GM19238 (cell line): ENCODE measurements around the gene MAML1.
"Not testable (repeated sequence)": the region's sequence is repeated elsewhere in the genome, so short reads cannot be mapped to it uniquely, and the experiment has no call there.

Source experiments
- DNase-seq: peaks from one replicate; pipeline ENCODE4 v3.0.0; 2011; ENCODE audit warnings: low spot score; ENCODE audit not compliant: insufficient read length

MAML1 gene

DNA sequence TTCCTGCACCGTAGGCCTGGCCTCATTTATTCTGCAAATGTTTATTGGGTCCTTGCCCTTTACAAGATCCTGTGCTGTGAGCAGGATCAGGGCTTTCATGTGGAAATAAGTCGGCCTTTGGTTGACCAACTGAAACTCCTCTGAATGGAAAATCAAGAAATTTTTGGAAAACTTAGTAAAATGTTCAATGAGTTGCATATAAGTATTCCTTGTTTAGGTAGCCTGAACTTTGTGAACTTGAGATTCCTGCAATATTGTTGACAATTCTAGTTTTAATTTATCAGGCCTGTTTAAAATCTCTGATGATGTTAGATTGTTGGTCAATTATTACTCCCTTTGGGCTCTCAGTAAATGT is 1.1 kb downstream of the MAML1 start:
- no peak for DNase-seq

GRCh38 chr5:179734536-179735164 is 2.0 kb downstream of the MAML1 start:
- no peak for DNase-seq

DNA sequence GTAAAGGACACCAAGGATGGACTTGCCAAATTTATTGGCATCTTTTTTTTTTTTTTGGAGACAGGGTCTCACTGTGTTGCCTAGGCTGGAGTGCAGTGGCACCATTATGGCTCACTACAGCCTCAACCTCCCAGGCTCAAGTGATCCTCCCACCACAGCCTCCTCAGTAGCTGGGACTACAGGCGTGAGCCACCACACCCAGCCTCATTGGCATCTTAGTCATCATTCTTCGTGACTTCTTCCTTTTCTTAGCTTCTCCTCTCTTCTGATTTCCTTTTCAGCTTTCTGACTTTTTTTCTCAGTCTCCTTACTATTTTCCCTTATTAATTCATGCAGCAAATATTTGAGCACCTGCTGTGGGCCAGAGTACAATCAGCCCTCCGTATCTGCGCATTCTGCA is 6.1 kb downstream of the MAML1 start:
- DNase-seq, result no peak

GRCh38 chr5:179744106-179744505 is 11.5 kb downstream of the MAML1 start:
- not testable (repeated sequence) for DNase-seq

- no peak for DNase-seq
Observed at GRCh38 chr5:179746872-179747271, 14.2 kb downstream of the MAML1 start.

- DNase-seq, result no peak
Observed at GRCh38 chr5:179747811-179748210, 15.2 kb downstream of the MAML1 start.

DNA sequence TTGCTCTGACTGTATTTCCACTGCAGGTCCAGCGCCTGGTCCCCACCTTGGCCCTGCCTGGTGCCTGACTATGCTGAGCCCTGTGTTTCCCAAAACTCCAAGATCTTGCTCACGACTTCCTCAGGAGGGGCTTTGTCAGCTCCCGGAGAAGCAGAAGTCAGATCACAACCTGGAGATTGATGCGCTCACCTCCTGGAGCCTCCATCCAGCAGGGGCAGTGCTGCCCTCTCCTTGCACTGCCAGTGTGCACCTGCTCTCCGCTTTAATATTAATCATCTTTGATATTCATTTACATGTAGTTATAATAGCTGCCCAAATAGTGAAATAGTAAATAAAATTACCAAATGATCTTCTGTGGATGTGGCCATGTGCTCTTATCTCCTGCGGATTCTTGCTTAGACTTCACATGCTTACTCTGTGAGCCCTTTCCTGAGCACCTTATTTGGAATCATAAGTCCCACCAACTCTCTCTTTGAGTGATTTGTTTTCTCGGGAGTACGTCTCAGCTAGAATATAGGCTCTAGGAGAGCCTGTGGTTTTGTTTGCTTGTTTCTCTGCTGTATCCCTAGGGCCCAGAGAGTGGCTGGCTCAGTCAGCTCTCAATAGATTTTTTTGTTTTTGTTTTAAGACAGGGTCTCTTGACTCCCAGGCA is 17.4 kb downstream of the MAML1 start:
- no peak for DNase-seq

GRCh38 chr5:179753971-179754370 is 21.3 kb downstream of the MAML1 start:
- DNase-seq, result no peak

- no peak for DNase-seq
Observed at GRCh38 chr5:179755022-179755421, 22.4 kb downstream of the MAML1 start.

- DNase-seq, result no peak
Observed at GRCh38 chr5:179758955-179759354, 26.3 kb downstream of the MAML1 start.

DNA sequence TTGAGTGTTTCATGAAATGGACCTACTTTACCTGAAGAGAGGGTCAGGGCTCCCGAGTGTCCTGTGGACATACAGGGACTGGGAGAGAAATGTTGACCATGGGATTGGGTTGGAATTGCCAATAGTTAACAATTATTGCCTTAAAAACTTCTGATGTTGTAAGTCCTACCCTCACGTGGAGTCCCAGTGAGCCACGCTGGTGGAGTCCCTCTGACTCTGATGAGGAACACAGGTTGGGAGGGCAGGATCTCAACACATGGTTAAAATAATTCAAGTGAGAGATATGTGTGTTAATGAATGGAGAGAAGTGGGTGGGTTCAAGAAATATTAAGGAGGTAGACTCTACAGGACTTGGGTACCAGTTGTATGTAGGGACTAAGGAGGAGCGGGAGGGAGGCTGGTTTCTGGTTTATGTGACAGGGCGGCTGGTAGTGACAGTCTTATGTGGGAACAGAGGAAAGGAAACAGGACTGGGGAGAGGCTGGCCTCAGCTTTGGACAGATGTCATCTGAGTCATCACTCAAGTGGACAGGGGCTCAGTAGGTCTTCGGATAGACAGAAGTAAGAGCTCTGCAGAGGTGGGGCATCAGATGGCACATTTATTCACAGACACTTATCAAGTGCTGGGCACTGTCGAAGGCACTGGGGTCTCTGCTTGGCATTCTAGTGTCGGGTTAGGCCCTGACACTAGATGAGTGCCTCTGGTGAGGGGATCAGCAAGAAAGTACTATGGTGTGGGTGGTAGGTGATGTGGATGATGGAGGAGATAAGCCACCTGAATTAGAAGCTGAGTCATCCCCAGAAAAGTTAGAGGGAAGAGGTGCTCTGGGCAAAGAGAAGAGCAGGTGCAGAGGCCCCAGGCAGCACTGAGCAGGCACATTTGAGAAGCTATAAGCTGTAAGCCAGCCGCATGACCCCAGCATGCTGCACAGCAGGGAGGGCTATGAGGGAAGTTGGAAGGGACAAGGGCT is 27.2 kb downstream of the MAML1 start:
- no peak for DNase-seq

- peak; percentile 28 for DNase-seq
Observed at GRCh38 chr5:179762079-179762780, 29.6 kb downstream of the MAML1 start.

GRCh38 chr5:179762781-179763176 is 30.2 kb downstream of the MAML1 start:
- no peak for DNase-seq

DNA sequence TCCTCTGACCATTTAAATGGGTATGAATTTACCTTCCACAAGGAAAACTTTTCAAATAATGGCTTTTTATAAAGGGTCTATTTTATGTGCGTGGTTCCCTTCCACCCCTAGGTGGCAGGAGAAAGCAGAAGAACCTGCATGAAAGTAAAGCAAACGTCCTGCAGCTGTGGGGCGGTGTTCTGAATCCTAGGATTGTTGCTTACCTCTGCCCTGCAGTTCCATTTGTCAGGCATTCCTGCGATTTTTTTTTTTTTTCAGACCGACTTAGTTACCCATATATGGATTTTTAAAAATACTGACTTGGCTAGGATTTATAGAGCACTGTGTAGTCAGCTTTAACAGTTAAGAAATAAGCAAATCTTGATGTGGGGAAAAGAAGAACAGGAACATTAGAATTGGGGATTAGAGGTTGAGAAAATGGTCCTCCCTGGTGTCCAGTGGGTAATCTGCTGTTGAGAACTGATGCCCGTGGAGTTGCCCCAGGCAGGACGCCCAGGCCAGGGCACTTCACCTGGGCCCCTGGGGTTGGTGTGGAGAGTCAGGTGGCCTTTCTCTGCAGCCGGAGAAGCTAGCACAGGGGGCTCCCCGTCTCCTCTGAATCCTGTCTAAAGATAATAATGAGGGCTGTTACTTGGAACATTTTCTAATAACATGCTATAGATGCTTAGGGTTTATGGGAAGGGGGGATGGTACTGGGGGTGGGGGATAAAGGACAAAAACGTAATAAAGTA is 30.8 kb downstream of the MAML1 start:
- DNase-seq, result peak; percentile 50

- no peak for DNase-seq
Observed at GRCh38 chr5:179764056-179764455, 31.4 kb downstream of the MAML1 start.

- no peak for DNase-seq
Observed at GRCh38 chr5:179765400-179765799, 32.8 kb downstream of the MAML1 start.

GRCh38 chr5:179766021-179766725 is 33.6 kb downstream of the MAML1 start:
- no peak for DNase-seq

DNA sequence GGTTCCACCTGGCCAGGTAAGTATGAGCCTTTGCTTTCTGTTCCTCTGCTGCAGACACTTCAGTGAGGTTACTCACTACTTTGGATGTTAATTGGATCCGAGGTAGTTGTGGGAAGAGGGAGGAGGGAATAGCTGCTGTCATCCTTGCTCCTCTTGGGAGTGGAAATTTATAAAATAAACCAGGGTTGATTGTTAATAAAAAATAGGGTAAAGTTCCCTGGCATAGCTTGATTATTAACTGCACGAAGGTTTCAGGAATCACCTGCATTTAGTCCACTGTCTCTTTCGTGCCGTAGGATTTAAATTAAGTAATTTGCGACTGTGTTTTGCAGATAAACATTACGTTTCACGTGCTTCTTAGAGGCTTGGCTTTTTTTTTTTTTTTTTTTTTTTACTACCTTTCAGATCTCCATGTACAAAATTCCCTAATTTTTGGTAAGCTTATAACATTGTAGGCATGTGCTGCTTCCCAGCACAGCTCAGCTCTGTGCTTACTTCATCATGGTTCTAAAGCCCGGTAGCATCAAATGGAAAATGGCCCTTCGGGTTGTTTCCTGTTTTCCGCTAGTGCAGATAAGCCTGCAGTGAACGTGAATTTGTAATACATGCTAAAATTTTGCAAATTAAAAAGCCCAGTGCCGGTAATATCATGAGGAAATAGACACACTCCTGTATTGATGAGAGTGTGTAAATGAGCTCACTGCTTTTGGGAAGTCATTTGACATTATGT is 34.3 kb downstream of the MAML1 start:
- no peak for DNase-seq

DNA sequence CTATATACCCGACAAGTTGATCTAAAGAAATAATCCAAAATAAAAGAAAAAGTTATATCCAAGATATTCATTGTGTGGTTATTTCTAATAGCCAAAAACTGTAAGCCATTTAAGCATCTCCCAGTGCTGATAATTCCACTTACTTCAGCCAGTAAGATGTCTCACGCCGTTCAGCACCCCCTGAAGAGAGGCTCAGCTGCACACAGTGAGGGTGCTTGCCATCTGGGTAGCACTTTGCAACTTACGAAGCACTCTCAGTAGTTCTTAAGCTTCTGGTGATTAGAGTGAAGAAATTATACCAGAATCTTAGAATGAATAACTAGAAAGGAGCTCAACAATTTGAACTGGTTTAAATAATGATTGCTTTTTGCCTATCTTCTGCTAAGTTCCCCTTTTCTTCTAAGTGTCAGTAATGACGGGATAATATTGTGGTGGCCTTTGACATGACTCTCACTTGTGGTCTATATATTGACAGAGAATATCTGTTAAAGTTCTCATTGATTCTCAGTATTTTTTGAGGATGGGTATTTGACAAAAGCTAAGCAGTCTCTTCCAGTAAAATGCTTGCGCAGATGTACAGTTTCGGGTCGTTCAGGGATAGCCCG is 35.0 kb downstream of the MAML1 start:
- DNase-seq, result no peak
